B cell (primary cell): ENCODE data around the gene ZNF79.

Source experiments
- EZH2 ChIP-seq: IDR thresholded peaks from 2 replicates; pipeline ENCODE4 v1.6.1; 2012; ENCODE audit warnings: borderline replicate concordance, low read depth, mild to moderate bottlenecking, moderate library complexity, low read length; ENCODE audit not compliant: insufficient read depth, poor library complexity, severe bottlenecking
- TF ChIP-seq, protein P1 (sequence below): fragments of 200-600 bp; IDR thresholded peaks from one replicate; pipeline ENCODE4 v1.8.0; 2022; ENCODE audit warnings: antibody characterized with exemption, mild to moderate bottlenecking

DNA sequence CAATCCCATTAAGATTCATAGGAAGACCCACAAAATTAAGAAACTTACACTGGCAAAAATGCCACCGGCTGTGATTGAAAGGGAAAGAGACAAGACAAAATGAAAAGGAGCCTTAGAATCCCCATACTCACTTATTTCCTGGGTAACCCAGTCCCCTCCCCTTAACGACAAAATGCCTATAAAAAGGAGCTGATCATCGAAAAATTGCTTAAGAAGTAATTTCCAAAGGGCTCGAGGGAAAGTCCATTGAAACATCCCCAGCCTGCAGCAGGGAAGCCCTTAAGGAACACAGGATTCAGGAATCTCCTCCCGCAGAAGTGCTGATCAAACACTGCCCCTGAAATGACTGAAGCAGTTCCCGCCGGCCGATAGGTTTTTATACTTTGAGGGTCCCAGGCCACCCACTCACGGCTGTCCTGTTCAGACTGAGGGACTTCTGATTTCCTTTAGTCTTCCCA, 677 bp upstream of the ZNF79 start:
- TF ChIP-seq, protein P1, sequence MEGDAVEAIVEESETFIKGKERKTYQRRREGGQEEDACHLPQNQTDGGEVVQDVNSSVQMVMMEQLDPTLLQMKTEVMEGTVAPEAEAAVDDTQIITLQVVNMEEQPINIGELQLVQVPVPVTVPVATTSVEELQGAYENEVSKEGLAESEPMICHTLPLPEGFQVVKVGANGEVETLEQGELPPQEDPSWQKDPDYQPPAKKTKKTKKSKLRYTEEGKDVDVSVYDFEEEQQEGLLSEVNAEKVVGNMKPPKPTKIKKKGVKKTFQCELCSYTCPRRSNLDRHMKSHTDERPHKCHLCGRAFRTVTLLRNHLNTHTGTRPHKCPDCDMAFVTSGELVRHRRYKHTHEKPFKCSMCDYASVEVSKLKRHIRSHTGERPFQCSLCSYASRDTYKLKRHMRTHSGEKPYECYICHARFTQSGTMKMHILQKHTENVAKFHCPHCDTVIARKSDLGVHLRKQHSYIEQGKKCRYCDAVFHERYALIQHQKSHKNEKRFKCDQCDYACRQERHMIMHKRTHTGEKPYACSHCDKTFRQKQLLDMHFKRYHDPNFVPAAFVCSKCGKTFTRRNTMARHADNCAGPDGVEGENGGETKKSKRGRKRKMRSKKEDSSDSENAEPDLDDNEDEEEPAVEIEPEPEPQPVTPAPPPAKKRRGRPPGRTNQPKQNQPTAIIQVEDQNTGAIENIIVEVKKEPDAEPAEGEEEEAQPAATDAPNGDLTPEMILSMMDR = no peak
- TF ChIP-seq EZH2 = no peak
